Lung (tissue), 12 donors: Measurements from ENCODE around the gene TYMP. TPM values are rescaled to one million over a fixed set of nuclear protein-coding genes. Genes with fewer than 3 reads are reported as not detected.

ENCODE experiments used
- ATAC-seq: fragments of 200-7000 bp; cut with Tn5 transposase; one replicate; pipeline ENCODE4 v1.9.1; 2020; ENCODE audit warnings: moderate number of reproducible peaks; ENCODE audit not compliant: insufficient read depth, low FRiP score
- DNase-seq, 3 donors: peaks; one replicate each; pipeline ENCODE4 v3.0.0-alpha.2; 2013 to 2017
- H3K27ac ChIP-seq, 2 donors: one replicate each; pipeline ENCODE4 v1.5.1; 2013; ENCODE audit warnings: mild to moderate bottlenecking in 2 of 2, moderate library complexity in 2 of 2, control low read depth in 1 of 2, inconsistent platforms in 1 of 2, low read depth in 1 of 2, low read length in 1 of 2
- H3K27me3 ChIP-seq, 3 donors: one replicate each; pipeline ENCODE4 v1.5.1; 2013; ENCODE audit warnings: low read length in 2 of 3; ENCODE audit not compliant: control insufficient read depth in 3 of 3, insufficient read depth in 3 of 3
- H3K36me3 ChIP-seq, 4 donors: one replicate each; pipeline ENCODE4 v1.5.1; 2013; ENCODE audit warnings: low read length in 4 of 4, mild to moderate bottlenecking in 1 of 4, moderate library complexity in 1 of 4; ENCODE audit not compliant: control insufficient read depth in 4 of 4, insufficient read depth in 4 of 4
- H3K4me1 ChIP-seq, 5 donors: one replicate each; pipeline ENCODE4 v1.5.1; 2013; ENCODE audit warnings: low read length in 5 of 5, mild to moderate bottlenecking in 2 of 5, moderate library complexity in 1 of 5; ENCODE audit not compliant: control insufficient read depth in 5 of 5, insufficient read depth in 5 of 5
- H3K4me3 ChIP-seq: one replicate; pipeline ENCODE4 v1.5.1; 2013; ENCODE audit warnings: mild to moderate bottlenecking, control low read depth, moderate library complexity
- H3K9ac ChIP-seq, 2 donors: one replicate each; pipeline ENCODE4 v1.5.1; 2013; ENCODE audit warnings: low read length in 2 of 2, control low read depth in 1 of 2; ENCODE audit not compliant: insufficient read depth in 1 of 2
- H3K9me3 ChIP-seq, 4 donors: one replicate each; pipeline ENCODE4 v1.5.1; 2013; ENCODE audit warnings: low read length in 3 of 4, mild to moderate bottlenecking in 1 of 4, moderate library complexity in 1 of 4; ENCODE audit not compliant: control insufficient read depth in 4 of 4, insufficient read depth in 3 of 4
- WGBS, 2 donors: extraction: QIAGEN DNeasy Blood & Tissue Kit; methylation state at CpG; one replicate each; pipeline ENCODE4 v1.1.7; 2013; 5-methylcytosine and 5-hydroxymethylcytosine counted together
- polyA plus RNA-seq, 2 donors: library from polyadenylated mRNA; stranded (reverse); fragments of 200-250 nt; gene quantifications; one replicate each; pipeline ENCODE4 v1.2.1, GENCODE V29; 2013
- total RNA-seq, 2 donors: library from RNA; depleted of rRNA in 1 of 2; stranded (reverse); fragments of >200 nt in 1 of 2; gene quantifications; one replicate each; pipeline ENCODE4 v1.2.1, GENCODE V29; 2014 to 2021
- TF ChIP-seq, protein P1 (sequence below): IDR thresholded peaks from 2 replicates; pipeline ENCODE4 v1.5.1; 2012; ENCODE audit warnings: mild to moderate bottlenecking; ENCODE audit errors: control extremely low read depth, extremely low read depth
- donor health status: control.
- donor health status: control.
- donor health status: Bipolar disorder and iron deficiency.
- donor health status: healthy.
- donor health status: DM: yes; HTN: yes; CAD: no.

Gene TYMP
- total and polyA plus RNA-seq, 4 donors, result 52.7 to 641 (median 233) TPM

DNA sequence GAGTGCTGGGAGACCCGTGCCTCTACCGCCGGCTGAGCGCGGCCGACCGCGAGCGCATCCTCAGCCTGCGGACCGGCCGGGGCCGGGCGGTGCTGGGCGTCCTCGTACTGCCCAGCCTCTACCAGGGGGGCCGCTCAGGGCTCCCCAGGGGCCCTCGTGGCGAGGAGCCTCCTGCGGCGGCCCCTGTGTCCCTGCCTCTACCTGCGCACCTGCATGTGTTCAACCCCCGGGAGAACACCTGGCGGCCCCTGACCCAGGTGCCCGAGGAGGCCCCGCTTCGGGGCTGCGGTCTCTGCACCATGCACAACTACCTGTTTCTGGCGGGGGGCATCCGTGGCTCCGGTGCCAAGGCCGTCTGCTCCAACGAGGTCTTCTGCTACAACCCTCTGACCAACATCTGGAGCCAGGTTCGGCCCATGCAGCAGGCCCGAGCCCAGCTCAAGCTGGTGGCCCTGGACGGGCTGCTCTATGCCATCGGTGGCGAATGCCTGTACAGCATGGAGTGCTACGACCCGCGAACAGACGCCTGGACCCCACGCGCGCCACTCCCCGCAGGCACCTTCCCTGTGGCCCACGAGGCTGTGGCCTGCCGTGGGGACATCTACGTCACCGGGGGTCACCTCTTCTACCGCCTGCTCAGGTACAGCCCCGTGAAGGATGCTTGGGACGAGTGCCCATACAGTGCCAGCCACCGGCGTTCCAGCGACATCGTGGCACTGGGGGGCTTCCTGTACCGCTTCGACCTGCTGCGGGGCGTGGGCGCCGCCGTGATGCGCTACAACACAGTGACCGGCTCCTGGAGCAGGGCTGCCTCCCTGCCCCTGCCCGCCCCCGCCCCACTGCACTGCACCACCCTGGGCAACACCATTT lies 19.3 kb upstream of the TYMP start:
- H3K9ac ChIP-seq, result no peak overlapping the region
- no peaks in the 10 kb centered on the region for H3K9me3 ChIP-seq
- H3K27ac ChIP-seq, result no peak overlapping the region
- H3K27me3 ChIP-seq, result peaks cover 4 to 53% (median 34%) of the 10 kb centered on the region in 3 donors
- no peaks in the 10 kb centered on the region for H3K36me3 ChIP-seq
- H3K4me3 ChIP-seq, result no peak overlapping the region
- DNase-seq (no peak), ATAC-seq (no peak)
- 62 to 64% methylated on average over 64 to 68 of the region's 68 CpGs for WGBS, 2 donors
- TF ChIP-seq, protein P1, sequence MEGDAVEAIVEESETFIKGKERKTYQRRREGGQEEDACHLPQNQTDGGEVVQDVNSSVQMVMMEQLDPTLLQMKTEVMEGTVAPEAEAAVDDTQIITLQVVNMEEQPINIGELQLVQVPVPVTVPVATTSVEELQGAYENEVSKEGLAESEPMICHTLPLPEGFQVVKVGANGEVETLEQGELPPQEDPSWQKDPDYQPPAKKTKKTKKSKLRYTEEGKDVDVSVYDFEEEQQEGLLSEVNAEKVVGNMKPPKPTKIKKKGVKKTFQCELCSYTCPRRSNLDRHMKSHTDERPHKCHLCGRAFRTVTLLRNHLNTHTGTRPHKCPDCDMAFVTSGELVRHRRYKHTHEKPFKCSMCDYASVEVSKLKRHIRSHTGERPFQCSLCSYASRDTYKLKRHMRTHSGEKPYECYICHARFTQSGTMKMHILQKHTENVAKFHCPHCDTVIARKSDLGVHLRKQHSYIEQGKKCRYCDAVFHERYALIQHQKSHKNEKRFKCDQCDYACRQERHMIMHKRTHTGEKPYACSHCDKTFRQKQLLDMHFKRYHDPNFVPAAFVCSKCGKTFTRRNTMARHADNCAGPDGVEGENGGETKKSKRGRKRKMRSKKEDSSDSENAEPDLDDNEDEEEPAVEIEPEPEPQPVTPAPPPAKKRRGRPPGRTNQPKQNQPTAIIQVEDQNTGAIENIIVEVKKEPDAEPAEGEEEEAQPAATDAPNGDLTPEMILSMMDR, result no peak
- peaks cover 0 to 19% (median 0%) of the 10 kb centered on the region in 5 donors for H3K4me1 ChIP-seq

GRCh38 chr22:50548040-50548920 lies 18.5 kb upstream of the TYMP start:
- Histone ChIP-seq H3K9ac (no peak overlapping the region), H3K4me1 (peaks cover 0 to 21% (median 0%) of the 10 kb centered on the region in 5 donors), H3K36me3 (no peaks in the 10 kb centered on the region), H3K27me3 (peaks cover 4 to 53% (median 34%) of the 10 kb centered on the region in 3 donors), H3K27ac (no peak overlapping the region), H3K9me3 (no peaks in the 10 kb centered on the region), H3K4me3 (no peak overlapping the region)
- ATAC-seq (no peak), DNase-seq (no peak)
- 12% methylated on average over 32 to 56 of the region's 56 CpGs for WGBS, 2 donors
- TF ChIP-seq, protein P1, result no peak

DNA sequence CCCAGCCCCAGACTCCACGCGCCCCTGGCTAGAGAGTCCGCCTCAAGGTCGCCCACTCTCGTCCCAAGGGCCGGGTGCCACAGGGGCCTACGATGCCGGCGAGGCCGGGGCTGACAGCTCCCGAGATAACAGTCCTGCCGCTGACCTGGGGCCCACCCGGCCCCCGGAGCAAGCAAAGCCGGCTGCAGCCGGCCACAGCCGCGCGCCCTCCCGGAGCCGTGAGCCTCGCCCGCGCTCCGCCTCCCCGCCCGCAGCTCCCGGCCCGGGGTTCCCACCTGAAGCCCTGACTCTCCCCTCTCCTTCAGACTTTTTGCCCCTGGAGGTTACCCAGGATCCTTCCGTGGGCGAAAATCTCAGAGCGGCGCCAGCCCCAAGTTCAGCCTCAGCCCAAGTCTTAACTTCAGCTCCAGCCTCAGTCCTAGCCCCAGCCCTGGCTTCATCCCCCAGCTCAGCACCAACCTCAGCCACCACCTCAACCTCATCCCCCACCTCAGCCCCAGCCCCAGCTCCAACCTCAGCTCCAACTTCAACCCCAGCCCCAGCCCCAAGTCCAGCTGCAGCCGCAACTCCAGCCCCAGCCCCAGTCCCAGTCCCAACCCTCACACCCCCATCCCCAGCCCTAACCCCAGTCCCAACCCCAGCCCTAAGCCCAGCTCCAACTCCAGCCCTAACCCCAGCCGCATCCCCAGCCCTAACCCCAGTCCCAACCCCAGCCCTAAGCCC lies 17.6 kb upstream of the TYMP start:
- no peaks in the 10 kb centered on the region for H3K36me3 ChIP-seq
- no peak for DNase-seq
- H3K27ac ChIP-seq, result no peak overlapping the region
- no peak overlapping the region for H3K9ac ChIP-seq
- H3K4me3 ChIP-seq, result no peak overlapping the region
- H3K27me3 ChIP-seq, result peaks cover 4 to 50% (median 31%) of the 10 kb centered on the region in 3 donors
- ATAC-seq, result no peak
- TF ChIP-seq, protein P1, result no peak
- no peaks in the 10 kb centered on the region for H3K9me3 ChIP-seq
- H3K4me1 ChIP-seq, result peaks cover 0 to 21% (median 0%) of the 10 kb centered on the region in 5 donors
- 39 to 70% methylated on average over 32 to 34 of the region's 35 CpGs for WGBS, 2 donors
